HAP-1 (cell line): ENCODE results near the gene TFG.

ENCODE experiments used
- DNase-seq, 2 experiments: peaks; one replicate each; pipeline ENCODE4 v3.0.0-alpha.2; 2016 to 2020; ENCODE audit warnings: low spot score in 2 of 2
- H3K27me3 ChIP-seq: fragments of 250-450 bp; sonication (Bioruptor Pico); 2 replicates; pipeline ENCODE4 v1.5.1; 2020; ENCODE audit warnings: low read depth, mild to moderate bottlenecking, moderate library complexity
- H3K36me3 ChIP-seq: fragments of 250-450 bp; sonication (Bioruptor Pico); replicated peaks from 2 replicates; pipeline ENCODE4 v1.5.1; 2020; ENCODE audit warnings: mild to moderate bottlenecking
- H3K4me1 ChIP-seq: fragments of 250-450 bp; sonication (Bioruptor Pico); 2 replicates; pipeline ENCODE4 v1.5.1; 2020; ENCODE audit warnings: mild to moderate bottlenecking
- H3K4me3 ChIP-seq: fragments of 250-450 bp; sonication (Bioruptor Pico); 2 replicates; pipeline ENCODE4 v1.5.1; 2020; ENCODE audit warnings: mild to moderate bottlenecking, moderate library complexity
- H3K9me3 ChIP-seq: fragments of 250-450 bp; sonication (Bioruptor Pico); 2 replicates; pipeline ENCODE4 v1.5.1; 2020; ENCODE audit warnings: mild to moderate bottlenecking, moderate library complexity
- in situ Hi-C: fragments of 300-500 bp; cut with MboI; formaldehyde crosslinking; loops from 3 replicates; pipeline ENCODE4 v1.14.3; 2020; ENCODE audit warnings: low sequenced_read_pairs, inconsistent platforms, mixed read lengths

Gene TFG

GRCh38 chr3:100748967-100749366 is 39.7 kb downstream of the TFG start:
- H3K36me3 ChIP-seq = peaks cover 57% of the 10 kb centered on the region
- H3K4me3 ChIP-seq = no peak overlapping the region
- DNase-seq = no peak
- H3K27me3 ChIP-seq = no peaks in the 10 kb centered on the region
- in situ Hi-C loops = no loop called here
- no peaks in the 10 kb centered on the region for H3K9me3 ChIP-seq
- H3K4me1 ChIP-seq = peaks cover 4% of the 10 kb centered on the region

GRCh38 chr3:100753846-100754245 is 44.6 kb downstream of the TFG start:
- in situ Hi-C loops = no loop called here
- H3K27me3 ChIP-seq = no peaks in the 10 kb centered on the region
- H3K36me3 ChIP-seq = peaks cover 33% of the 10 kb centered on the region
- no peak overlapping the region for H3K4me3 ChIP-seq
- H3K4me1 ChIP-seq = peaks cover 12% of the 10 kb centered on the region
- H3K9me3 ChIP-seq = no peaks in the 10 kb centered on the region
- DNase-seq = peak in 1 of 2 experiments; percentile 14

GRCh38 chr3:100754563-100755334 is 45.5 kb downstream of the TFG start:
- H3K27me3 ChIP-seq = no peaks in the 10 kb centered on the region
- peaks cover 12% of the 10 kb centered on the region for H3K4me1 ChIP-seq
- peaks cover 26% of the 10 kb centered on the region for H3K36me3 ChIP-seq
- DNase-seq = no peak
- in situ Hi-C loops = no loop called here
- no peak overlapping the region for H3K4me3 ChIP-seq
- no peaks in the 10 kb centered on the region for H3K9me3 ChIP-seq

- no peak overlapping the region for H3K4me3 ChIP-seq
- in situ Hi-C loops = no loop called here
- DNase-seq = no peak
- H3K27me3 ChIP-seq = no peaks in the 10 kb centered on the region
- no peaks in the 10 kb centered on the region for H3K9me3 ChIP-seq
- H3K4me1 ChIP-seq = peaks cover 16% of the 10 kb centered on the region
- H3K36me3 ChIP-seq = peaks cover 11% of the 10 kb centered on the region
These were observed 47.1 kb downstream of the TFG start for GRCh38 chr3:100756441-100756840.

DNA sequence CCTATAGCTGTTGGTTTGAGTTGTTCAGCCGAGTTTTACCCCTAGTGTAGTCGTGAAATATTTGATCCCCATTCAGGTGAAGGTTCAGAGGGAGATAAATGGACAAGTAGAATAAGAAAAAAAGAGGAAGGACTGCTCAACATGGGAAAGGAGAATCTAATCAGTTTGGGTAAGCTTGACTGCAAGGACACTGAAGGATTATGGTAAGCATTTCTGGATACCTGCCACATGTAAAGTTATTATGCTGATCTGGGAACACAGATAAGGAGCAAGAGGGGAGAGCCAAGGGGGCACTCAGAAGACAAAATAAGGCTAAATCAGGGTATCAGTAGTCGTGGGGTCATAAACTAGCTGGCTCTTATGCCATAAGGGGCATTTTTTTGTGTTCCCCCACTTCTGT is 49.9 kb downstream of the TFG start:
- Histone ChIP-seq H3K4me1 (peaks cover 20% of the 10 kb centered on the region), H3K36me3 (peaks cover 4% of the 10 kb centered on the region; the same call in 1 of the 2 replicates), H3K9me3 (no peaks in the 10 kb centered on the region), H3K4me3 (no peak overlapping the region), H3K27me3 (no peaks in the 10 kb centered on the region)
- DNase-seq = no peak
- in situ Hi-C loops = no loop called here

DNA sequence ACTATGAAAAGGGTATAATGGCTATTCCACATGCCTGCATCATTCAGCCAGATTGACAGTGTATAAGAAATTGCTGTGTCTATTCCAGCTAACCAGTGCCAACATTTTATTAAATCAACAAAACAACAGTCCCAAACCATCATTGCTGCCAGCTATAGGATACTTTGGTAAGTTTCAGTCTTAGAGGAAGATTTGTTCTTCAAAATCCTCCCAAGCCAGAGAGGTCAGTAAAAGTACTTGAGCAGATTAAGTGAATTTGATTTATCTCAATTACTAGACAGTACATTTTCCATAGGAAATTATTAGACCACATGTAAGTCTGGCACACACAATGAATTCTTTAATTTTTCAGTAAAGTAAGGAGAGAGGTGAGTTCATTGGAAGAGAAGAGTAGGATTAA is 50.7 kb downstream of the TFG start:
- H3K4me3 ChIP-seq = no peak overlapping the region
- in situ Hi-C loops = no loop called here
- DNase-seq = no peak

GRCh38 chr3:100760377-100760776 is 51.1 kb downstream of the TFG start:
- H3K4me1 ChIP-seq = peaks cover 19% of the 10 kb centered on the region
- no peaks in the 10 kb centered on the region for H3K36me3 ChIP-seq
- no peaks in the 10 kb centered on the region for H3K27me3 ChIP-seq
- no peak for DNase-seq
- in situ Hi-C loops = no loop called here
- no peak overlapping the region for H3K4me3 ChIP-seq
- no peaks in the 10 kb centered on the region for H3K9me3 ChIP-seq

More for the DNA sequence above, 50.7 kb downstream of the TFG start:
- Histone ChIP-seq H3K9me3 (no peaks in the 10 kb centered on the region), H3K36me3 (peaks cover 2% of the 10 kb centered on the region; the same call in 1 of the 2 replicates), H3K4me1 (peaks cover 19% of the 10 kb centered on the region), H3K27me3 (no peaks in the 10 kb centered on the region)

DNA sequence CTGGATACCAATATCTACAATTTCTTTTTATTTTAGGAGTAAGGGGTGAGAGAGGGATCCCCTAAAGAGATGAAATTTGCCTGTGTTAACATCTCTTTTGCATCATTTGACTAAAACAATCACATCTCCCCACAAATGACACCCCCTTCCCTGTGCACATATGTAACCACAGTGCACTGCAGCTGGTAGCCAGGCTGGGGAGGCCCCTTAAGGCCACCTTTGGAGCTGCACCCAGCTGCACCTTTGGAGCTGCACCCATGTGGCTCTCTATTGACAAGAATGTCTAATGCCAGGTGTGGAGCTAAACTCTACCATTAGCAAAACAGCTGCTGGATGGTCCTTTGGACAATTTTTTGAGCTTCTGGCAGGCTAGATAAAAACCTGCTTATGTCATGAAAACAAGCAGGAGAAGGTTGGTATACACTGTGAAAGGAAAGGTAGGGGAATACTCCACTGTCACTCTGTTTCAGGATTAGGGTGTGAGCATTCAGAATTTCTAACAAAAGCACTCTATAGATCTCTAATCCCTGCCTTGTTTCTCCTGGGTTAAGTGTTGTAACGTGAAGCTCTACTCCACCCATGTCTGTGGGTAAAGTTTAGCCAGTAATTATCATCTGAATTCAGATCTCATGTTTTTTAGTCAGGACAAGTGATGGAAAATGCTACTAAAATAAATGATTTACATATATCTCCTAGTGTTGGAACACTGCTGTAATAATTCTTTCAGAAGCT is 52.1 kb downstream of the TFG start:
- no peaks in the 10 kb centered on the region for H3K9me3 ChIP-seq
- H3K4me3 ChIP-seq = no peak overlapping the region
- H3K4me1 ChIP-seq = peaks cover 19% of the 10 kb centered on the region
- in situ Hi-C loops = no loop called here
- H3K27me3 ChIP-seq = no peaks in the 10 kb centered on the region
- DNase-seq = peak; percentile 53 to 75
- H3K36me3 ChIP-seq = no peaks in the 10 kb centered on the region

- Histone ChIP-seq H3K27me3 (no peaks in the 10 kb centered on the region), H3K9me3 (no peaks in the 10 kb centered on the region), H3K36me3 (no peaks in the 10 kb centered on the region), H3K4me3 (no peak overlapping the region), H3K4me1 (peaks cover 19% of the 10 kb centered on the region)
- no peak for DNase-seq
- in situ Hi-C loops = no loop called here
These were observed 52.7 kb downstream of the TFG start for GRCh38 chr3:100761951-100762350.

DNA sequence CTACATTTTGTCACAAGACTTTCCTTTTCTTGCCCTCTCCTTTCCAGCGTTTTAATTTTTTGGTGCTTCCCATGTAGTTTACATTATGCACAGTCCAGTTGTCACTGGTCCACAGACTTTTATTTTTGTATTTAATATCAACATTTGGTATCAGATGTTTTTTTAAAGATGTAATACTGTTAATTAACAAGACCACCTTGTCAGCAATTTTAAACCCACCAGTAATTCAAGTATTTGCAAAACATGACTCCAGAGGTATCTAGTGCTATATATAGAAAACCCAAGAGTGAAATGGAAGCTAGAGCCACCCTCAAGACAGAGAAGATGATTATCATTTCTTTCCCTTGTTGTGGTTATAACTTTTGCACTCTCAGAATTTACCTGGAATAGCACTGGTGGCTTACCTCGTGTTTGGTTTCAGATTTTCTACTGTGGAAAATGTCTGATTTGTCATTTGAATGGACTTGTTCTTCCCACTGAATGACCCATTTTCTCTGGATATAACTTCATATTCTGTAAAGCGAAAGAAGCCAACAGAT is 56.2 kb downstream of the TFG start:
- Histone ChIP-seq H3K9me3 (no peaks in the 10 kb centered on the region), H3K36me3 (no peaks in the 10 kb centered on the region), H3K4me3 (no peak overlapping the region), H3K27me3 (no peaks in the 10 kb centered on the region), H3K4me1 (peaks cover 25% of the 10 kb centered on the region)
- DNase-seq = no peak
- in situ Hi-C loops = no loop called here

GRCh38 chr3:100766069-100766468 is 56.8 kb downstream of the TFG start:
- Histone ChIP-seq H3K4me1 (peaks cover 24% of the 10 kb centered on the region), H3K36me3 (no peaks in the 10 kb centered on the region), H3K4me3 (no peak overlapping the region), H3K27me3 (no peaks in the 10 kb centered on the region), H3K9me3 (no peaks in the 10 kb centered on the region)
- no peak for DNase-seq
- in situ Hi-C loops = no loop called here

DNA sequence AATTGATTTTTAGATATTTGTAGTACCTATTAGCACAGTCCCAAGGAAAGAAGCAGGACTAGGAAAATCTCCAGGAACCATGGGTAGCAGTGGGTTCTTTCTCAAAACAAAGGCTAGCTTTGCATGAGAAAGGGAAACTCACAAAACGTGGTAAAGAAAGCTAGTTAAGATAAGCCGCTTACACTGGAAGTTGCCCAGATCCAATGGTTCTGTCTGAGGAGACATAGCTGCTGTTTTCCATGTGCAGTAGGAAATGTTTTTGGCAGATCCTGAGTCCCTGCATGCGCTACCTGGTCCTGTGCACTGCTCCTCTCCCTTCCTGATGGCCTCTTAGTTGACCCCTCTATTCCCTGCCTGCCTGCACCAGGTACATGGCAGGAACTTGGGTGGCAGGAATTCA is 60.4 kb downstream of the TFG start:
- in situ Hi-C loops = no loop called here
- H3K4me1 ChIP-seq = peaks cover 13% of the 10 kb centered on the region
- DNase-seq = peak; percentile 48 to 74
- no peaks in the 10 kb centered on the region for H3K9me3 ChIP-seq
- no peaks in the 10 kb centered on the region for H3K36me3 ChIP-seq
- H3K4me3 ChIP-seq = no peak overlapping the region
- H3K27me3 ChIP-seq = no peaks in the 10 kb centered on the region

- Histone ChIP-seq H3K36me3 (no peaks in the 10 kb centered on the region), H3K4me3 (no peak overlapping the region)
- in situ Hi-C loops = no loop called here
These were observed 65.9 kb downstream of the TFG start for GRCh38 chr3:100775226-100775625.

DNA sequence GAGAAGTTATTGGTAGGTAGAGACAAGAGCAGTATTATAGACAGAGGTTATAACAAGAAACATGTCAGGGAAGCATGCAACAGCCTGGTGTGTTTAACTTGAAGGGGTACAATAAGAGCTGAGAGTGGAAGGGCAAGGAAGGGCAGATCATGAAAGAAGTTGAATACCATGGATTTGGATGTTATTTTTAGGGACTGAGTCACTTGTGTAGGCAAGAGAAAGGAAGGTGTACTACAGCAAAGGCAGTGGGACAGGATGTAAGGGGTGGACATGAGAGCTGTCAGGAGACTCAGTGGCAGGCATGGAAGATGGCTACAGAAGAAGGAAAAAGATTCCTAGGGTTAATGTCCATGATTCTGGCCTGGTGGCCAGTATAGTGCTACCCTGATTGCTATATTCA is 66.4 kb downstream of the TFG start:
- Histone ChIP-seq H3K9me3 (no peaks in the 10 kb centered on the region), H3K36me3 (no peaks in the 10 kb centered on the region), H3K4me1 (no peaks in the 10 kb centered on the region), H3K4me3 (no peak overlapping the region), H3K27me3 (no peaks in the 10 kb centered on the region)
- no peak for DNase-seq
- in situ Hi-C loops = no loop called here

More at GRCh38 chr3:100775226-100775625, 65.9 kb downstream of the TFG start:
- Histone ChIP-seq H3K27me3 (no peaks in the 10 kb centered on the region), H3K4me1 (peaks cover under 1% of the 10 kb centered on the region), H3K9me3 (no peaks in the 10 kb centered on the region)
- DNase-seq = no peak
